Measurements from ENCODE around the gene PDZD2. TPM values are rescaled to one million over a fixed set of nuclear protein-coding genes. Genes with fewer than 3 reads are reported as not detected.
"Not testable (repeated sequence)": the region's sequence is repeated elsewhere in the genome, so short reads cannot be mapped to it uniquely, and the experiment has no call there.

Gene PDZD2
- total RNA-seq, 1 donor from 2014 or later: not detected

DNA sequence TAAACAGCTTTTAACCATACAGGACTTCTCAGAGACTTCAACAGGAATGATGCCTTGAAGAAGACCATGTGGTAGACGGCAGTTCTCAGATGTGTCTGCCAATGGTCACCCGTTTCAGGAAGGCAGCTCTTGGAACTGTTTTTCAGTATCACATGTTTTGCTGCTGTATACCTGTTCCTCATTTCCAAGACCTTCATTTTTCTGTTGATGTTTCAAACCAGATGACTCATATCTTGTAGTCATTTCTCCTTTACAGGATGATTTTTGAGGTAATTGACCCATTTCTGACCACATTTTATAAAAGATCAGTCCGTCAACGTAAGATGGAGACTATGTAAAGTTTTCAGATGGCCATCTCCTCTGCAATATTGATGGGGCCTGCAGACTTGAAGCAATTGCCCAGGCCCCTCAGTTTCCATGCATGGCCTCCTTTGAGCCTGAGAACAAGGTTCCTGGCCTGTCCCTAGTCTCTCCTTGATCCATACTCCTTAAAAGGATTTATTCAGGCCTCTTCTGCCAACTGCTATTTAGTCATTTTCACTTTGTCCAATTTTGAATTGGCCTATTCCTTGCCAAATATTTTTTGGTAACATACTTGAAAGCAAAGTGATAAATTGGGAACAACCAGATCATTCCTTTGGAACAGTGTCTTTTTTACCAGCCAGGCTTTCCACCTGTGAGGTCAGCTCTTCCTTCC, 128.6 kb downstream of the PDZD2 start:
- no peaks in the 10 kb centered on the region for H3K4me1 Mint-ChIP-seq

DNA sequence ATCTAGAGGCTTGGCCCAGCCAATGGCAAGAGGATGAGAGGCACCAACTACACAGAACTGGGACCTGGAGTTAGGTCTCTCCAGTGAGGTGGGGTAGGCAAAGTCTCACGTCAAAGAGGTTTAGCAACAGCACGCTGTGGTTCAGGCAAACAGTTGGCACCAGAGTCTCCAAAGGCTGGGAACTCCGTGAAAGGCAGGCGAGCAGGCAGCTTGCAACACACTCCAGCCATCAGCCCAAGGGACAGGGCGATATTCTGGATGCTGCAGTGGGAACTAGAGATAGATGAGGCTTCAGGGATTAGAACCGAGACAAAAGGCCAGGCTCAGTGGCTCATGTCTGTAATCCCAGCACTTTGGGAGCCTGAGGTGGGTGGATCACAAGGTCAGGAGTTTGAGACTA, 129.1 kb downstream of the PDZD2 start:
- no peak for DNase-seq
- no peaks in the 10 kb centered on the region for H3K36me3 Mint-ChIP-seq (ENCODE audit: low read depth)
- intact Hi-C loops (cut with micrococcal nuclease): no loop called here
- no peak overlapping the region for H3K4me3 Mint-ChIP-seq
- no peaks in the 10 kb centered on the region for H3K27me3 Mint-ChIP-seq
- no peaks in the 10 kb centered on the region for H3K4me1 Mint-ChIP-seq
- H3K9me3 Mint-ChIP-seq: no peaks in the 10 kb centered on the region
- no peak overlapping the region for H3K27ac Mint-ChIP-seq

More for the DNA sequence above, 128.6 kb downstream of the PDZD2 start:
- no peaks in the 10 kb centered on the region for H3K36me3 Mint-ChIP-seq (ENCODE audit: low read depth)
- H3K27ac Mint-ChIP-seq: no peak overlapping the region
- H3K27me3 Mint-ChIP-seq: no peaks in the 10 kb centered on the region
- H3K4me3 Mint-ChIP-seq: no peak overlapping the region
- no peak for DNase-seq
- no peaks in the 10 kb centered on the region for H3K9me3 Mint-ChIP-seq
- intact Hi-C loops (cut with micrococcal nuclease): no loop called here

DNA sequence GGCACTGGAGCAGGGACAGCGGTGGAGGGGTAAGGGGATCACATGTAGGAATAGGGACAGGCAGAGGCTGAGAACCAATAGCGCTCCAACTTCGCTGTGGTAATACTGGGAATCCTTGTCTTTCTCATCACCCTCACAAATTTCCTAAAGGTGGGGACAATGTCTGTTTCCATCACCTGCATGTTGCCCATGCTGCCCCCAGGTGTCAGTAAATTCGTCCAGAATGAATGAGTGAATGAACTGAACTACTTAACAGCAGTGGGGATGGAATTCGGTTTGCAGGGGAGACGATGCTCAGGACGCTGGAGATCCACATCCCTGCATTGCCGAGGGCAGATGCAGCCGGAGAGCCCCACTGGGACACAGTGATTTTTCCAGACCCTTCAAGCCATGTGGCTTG, 129.9 kb downstream of the PDZD2 start:
- Mint-ChIP-seq H3K9me3 (no peaks in the 10 kb centered on the region), H3K27me3 (no peaks in the 10 kb centered on the region), H3K27ac (no peak overlapping the region), H3K4me1 (no peaks in the 10 kb centered on the region), H3K36me3 (ENCODE audit: low read depth) (no peaks in the 10 kb centered on the region), H3K4me3 (no peak overlapping the region)
- DNase-seq: no peak
- intact Hi-C loops (cut with micrococcal nuclease): no loop called here

DNA sequence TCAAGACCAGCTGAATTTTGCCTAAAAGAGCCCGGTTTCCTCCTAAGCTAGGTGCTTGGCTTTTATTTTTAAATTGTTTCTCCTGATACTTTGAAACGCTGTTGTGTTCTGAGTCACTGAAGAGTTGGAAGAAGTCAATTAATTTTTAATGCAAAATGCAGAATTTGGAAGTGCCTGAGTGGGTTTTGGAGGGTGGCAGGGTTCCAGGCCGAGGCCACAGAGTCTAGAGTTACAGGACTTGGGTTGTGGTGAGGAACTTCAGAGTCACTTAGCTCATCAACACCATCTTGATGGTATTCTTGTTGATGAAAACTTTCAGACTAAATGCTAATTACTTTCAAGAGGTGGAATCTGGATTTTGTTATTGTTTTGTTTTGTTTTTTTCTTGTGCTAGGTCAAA, 130.6 kb downstream of the PDZD2 start:
- Mint-ChIP-seq H3K9me3 (no peaks in the 10 kb centered on the region), H3K36me3 (ENCODE audit: low read depth) (no peaks in the 10 kb centered on the region), H3K27ac (no peak overlapping the region), H3K27me3 (no peaks in the 10 kb centered on the region), H3K4me3 (no peak overlapping the region), H3K4me1 (no peaks in the 10 kb centered on the region)
- intact Hi-C loops (cut with micrococcal nuclease): no loop called here
- DNase-seq: no peak

DNA sequence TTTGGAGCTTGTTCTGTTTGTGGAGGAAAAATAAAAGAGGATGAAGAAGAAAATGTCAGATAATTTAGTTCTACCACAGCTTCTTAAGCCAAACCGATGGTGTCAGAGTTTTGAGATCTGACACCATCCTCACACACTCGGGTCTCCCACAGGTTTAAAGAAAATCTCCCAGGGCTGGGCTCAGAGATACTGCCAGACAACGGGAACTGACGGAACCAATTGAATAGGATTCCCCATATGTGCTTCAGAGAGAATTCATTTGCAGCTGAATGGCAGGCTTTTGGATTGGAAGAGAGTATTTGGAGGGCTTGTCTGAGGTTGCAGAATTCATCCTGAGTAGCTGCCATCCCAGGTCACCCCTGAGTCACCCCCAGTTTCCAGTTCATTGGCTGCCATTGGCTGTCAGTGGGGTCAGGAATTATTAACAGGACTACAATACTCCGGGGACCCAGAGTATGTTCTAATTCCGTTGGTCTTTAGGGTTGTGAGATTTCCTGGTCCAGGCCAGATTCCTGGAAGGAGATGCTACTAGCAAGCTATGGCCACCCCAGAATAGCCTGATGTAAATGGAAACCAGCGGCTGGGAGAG, 131.3 kb downstream of the PDZD2 start:
- intact Hi-C loops (cut with micrococcal nuclease): no loop called here
- H3K4me3 Mint-ChIP-seq: no peak overlapping the region
- H3K9me3 Mint-ChIP-seq: no peaks in the 10 kb centered on the region
- H3K27ac Mint-ChIP-seq: no peak overlapping the region
- DNase-seq: no peak
- no peaks in the 10 kb centered on the region for H3K4me1 Mint-ChIP-seq
- H3K27me3 Mint-ChIP-seq: no peaks in the 10 kb centered on the region
- no peaks in the 10 kb centered on the region for H3K36me3 Mint-ChIP-seq (ENCODE audit: low read depth)

DNA sequence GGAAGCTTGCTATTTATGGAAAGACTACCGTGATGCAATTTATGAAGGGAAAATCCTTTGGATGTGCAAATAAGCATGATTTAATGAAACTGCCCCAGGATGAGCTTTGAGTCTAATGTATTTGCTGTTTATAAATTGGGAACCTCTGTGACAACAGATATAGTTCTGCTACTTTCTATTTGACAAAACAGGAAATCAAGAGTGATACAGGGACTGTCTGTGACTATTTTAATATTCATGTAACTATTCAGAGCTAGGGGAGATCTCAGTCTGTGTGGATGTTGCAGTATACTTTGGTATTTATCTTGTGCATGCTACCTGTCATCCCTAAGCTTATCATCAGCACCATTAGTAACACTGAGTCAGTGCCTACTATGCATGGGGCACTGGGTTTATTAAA, 132.1 kb downstream of the PDZD2 start:
- intact Hi-C loops (cut with micrococcal nuclease): no loop called here
- H3K9me3 Mint-ChIP-seq: no peaks in the 10 kb centered on the region
- no peak for DNase-seq
- H3K36me3 Mint-ChIP-seq (ENCODE audit: low read depth): no peaks in the 10 kb centered on the region
- H3K27me3 Mint-ChIP-seq: no peaks in the 10 kb centered on the region
- no peak overlapping the region for H3K4me3 Mint-ChIP-seq
- H3K4me1 Mint-ChIP-seq: no peaks in the 10 kb centered on the region
- no peak overlapping the region for H3K27ac Mint-ChIP-seq

DNA sequence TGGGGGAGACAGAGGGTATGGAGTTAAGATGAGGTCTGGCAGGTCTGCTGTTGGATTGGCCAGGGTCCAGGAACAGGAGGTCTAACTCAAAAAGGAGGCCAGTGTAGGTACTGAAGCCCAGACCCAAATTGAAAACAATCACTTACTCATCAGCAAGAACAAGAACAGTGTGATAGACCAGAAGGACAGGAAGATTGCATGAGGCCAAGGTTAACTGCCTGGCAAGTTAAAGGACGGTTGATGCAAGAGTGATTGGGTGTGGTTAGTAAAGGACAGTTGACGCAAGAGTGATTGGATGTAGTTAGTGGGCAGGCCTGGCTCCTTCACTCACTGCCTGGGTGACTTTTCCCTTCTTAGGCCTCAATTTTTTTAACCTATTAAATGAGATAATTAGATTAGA, 132.6 kb downstream of the PDZD2 start:
- intact Hi-C loops (cut with micrococcal nuclease): no loop called here
- Mint-ChIP-seq H3K4me1 (no peaks in the 10 kb centered on the region), H3K27me3 (no peaks in the 10 kb centered on the region)

DNA sequence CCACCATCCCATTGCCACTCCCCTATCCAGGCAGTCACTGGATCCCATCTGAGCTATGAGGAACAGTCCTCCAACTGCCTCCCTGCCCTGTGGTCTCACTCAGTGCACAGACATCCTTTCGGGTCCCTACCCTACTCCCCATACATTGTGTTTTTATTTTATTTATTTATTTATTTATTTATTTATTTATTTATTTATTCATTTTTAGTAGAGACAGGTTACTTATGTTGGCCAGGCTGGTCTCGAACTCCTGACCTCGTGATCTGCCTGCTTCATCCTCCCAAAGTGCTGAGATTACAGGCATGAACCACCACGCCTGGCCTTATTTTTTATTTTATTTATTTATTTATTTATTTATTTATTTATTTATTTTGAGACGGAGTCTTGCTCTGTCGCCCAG, 137.4 kb downstream of the PDZD2 start:
- H3K4me3 Mint-ChIP-seq; intact Hi-C loops (cut with micrococcal nuclease); DNase-seq; H3K36me3 Mint-ChIP-seq (ENCODE audit: low read depth); H3K9me3 Mint-ChIP-seq; H3K27me3 Mint-ChIP-seq; H3K4me1 Mint-ChIP-seq; H3K27ac Mint-ChIP-seq: not testable (repeated sequence)

More for the DNA sequence above, 132.6 kb downstream of the PDZD2 start:
- Mint-ChIP-seq H3K9me3 (no peaks in the 10 kb centered on the region), H3K4me3 (no peak overlapping the region), H3K27ac (no peak overlapping the region), H3K36me3 (ENCODE audit: low read depth) (no peaks in the 10 kb centered on the region)
- no peak for DNase-seq

DNA sequence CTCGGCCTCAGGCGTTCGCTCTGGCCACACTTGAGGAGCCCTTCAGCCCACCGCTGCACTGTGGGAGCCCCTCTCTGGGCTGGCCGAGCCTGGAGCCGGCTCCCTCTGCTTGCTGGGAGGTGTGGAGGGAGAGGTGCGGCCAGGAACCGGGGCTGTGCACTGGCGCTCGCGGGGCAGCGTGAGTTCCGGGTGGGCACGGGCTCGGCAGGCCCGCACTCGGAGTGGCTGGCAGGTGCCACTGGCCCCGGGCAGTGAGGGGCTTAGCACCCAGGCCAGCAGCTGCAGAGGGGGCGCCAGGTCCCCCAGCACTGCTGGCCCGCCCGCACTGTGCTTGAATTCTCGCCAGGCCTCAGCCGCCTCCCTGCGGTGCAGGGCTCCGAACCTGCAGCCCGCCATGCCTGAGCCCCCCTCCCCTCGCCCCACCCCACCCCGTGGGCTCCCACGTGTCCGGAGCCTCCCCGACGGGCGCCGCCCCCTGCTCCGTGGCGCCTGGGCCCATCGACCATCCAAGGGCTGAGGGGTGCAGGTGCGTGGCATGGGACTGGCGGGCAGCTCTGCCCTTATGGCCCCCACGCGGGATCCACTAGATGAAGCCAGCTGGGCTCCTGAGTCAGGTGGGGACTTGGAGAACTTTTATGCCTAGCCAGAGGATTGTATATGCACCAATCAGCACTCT, 138.2 kb downstream of the PDZD2 start:
- Mint-ChIP-seq H3K27me3 (no peaks in the 10 kb centered on the region), H3K4me3 (no peak overlapping the region), H3K27ac (no peak overlapping the region), H3K36me3 (ENCODE audit: low read depth) (no peaks in the 10 kb centered on the region), H3K9me3 (no peaks in the 10 kb centered on the region), H3K4me1 (no peaks in the 10 kb centered on the region)
- intact Hi-C loops (cut with micrococcal nuclease): no loop called here
- no peak for DNase-seq

DNA sequence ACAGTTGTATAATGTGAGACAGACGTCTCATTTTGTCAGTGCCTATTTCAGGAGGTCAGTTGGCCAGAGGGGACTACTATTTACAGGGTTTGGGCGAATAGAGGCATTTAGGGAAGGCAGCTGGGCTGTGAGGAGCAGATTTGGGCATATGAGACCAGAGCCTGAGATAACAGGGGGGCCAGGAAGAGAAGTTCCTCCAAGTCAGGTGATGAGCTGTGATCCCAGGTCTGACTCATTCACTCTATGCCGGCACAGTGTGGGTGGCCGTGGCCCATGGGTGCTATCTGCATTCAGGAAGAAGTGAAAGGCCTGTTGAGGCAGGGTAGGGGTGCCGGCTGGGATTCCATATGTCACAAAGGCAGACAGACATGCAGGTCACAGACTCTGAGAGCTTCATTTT, 142.8 kb downstream of the PDZD2 start:
- Mint-ChIP-seq H3K9me3 (no peaks in the 10 kb centered on the region), H3K27me3 (no peaks in the 10 kb centered on the region), H3K4me1 (no peaks in the 10 kb centered on the region), H3K4me3 (no peak overlapping the region), H3K27ac (no peak overlapping the region), H3K36me3 (ENCODE audit: low read depth) (no peaks in the 10 kb centered on the region)
- no peak for DNase-seq
- intact Hi-C loops (cut with micrococcal nuclease): no loop called here

DNA sequence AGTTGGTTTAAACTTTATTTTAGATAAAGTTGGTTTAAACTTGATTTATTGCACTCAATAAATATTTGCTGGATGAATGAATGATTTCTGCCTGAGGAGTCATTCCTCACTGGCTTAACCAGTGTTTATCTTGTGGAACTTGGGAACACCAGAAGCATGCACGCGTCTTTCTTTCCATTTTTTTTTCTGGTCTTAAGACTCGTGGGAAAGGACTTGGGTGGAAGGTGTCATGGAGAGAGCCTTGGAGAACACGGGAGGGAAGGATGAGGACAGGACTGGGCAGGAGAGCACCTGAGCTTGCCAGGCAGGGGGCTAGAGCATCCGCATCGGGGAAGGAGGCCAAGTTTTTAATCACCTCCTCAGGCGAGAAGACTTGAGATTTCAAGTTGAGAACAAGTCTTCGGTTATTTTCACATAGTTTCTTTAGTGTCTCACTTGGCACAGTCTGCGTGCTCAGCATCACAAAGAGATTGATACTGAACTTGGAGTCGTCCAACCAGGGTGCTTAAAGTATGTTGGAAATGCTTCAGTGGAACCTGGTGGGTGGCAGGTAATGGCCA, 144.2 kb downstream of the PDZD2 start:
- H3K36me3 Mint-ChIP-seq (ENCODE audit: low read depth): no peaks in the 10 kb centered on the region
- H3K27me3 Mint-ChIP-seq: no peaks in the 10 kb centered on the region
- intact Hi-C loops (cut with micrococcal nuclease): no loop called here
- no peak overlapping the region for H3K4me3 Mint-ChIP-seq
- no peaks in the 10 kb centered on the region for H3K4me1 Mint-ChIP-seq
- no peaks in the 10 kb centered on the region for H3K9me3 Mint-ChIP-seq
- no peak overlapping the region for H3K27ac Mint-ChIP-seq
- no peak for DNase-seq

DNA sequence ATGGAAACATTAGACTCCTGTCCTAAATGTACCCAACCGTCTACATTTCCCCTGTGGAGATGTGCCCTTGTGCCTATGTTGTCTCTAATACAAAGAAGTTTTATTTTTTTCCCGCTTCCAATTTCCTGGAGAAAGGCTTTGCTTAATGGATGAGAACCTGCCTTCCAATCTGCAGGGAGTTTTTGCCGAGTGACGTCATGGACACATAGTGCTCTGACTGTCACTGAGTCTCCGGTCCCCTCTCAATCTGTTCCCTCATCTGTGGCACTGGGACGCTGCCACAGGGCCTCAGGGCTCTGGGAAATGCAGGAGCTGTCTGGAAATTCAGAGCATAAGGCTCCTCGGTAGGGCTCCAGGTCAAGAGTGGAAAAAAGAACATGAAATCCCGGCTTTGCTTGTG, 144.8 kb downstream of the PDZD2 start:
- Mint-ChIP-seq H3K4me1 (no peaks in the 10 kb centered on the region), H3K27ac (no peak overlapping the region), H3K9me3 (no peaks in the 10 kb centered on the region), H3K4me3 (no peak overlapping the region), H3K27me3 (no peaks in the 10 kb centered on the region), H3K36me3 (ENCODE audit: low read depth) (no peaks in the 10 kb centered on the region)
- intact Hi-C loops (cut with micrococcal nuclease): no loop called here
- no peak for DNase-seq

DNA sequence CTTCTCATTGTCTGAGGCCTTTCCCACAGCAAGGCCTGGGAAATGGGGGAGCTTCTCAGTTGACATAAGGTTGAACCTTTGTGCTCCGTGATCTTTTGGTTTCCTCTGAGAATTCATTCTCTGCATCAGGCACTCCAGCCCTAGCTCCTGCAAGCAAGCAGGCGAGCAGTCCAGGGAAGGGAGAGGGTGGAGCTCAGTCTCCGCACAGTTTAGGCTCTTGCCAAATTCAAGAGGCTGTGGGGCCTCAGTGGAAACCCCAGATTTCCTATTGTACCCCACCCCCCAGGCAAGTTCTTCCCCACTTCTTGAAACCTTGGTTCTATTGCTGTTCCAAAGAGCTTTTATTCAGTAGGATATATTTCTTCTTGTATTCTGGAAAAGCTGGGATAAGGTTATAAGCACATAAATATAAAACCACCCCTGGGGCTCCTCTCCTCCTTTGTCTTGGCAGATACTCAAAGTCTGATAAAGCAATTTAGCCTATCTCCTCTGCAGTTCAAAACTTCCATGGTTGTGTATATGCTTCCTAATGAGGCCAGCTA, 147.2 kb downstream of the PDZD2 start:
- Mint-ChIP-seq H3K9me3 (no peaks in the 10 kb centered on the region), H3K27ac (no peak overlapping the region), H3K36me3 (ENCODE audit: low read depth) (no peaks in the 10 kb centered on the region), H3K27me3 (no peaks in the 10 kb centered on the region), H3K4me1 (no peaks in the 10 kb centered on the region), H3K4me3 (no peak overlapping the region)
- intact Hi-C loops (cut with micrococcal nuclease): no loop called here
- DNase-seq: no peak

DNA sequence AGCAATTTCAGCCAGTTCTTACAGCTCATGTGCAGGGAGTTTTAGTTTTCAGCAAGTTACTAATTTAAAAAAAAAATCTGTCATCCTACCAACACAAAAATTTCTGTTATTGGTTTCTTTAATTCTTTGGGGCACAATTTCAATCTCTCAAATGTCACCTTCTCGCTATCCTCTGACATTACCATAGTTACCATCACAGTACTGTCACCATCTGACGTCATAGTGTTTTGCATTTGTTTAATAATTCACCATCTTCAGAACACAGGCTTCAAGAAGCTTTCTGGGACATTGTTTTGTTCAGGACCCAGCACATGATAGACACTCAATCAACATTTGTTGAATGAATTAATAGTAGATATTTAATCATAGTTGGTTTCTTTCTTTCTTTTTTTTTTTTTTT, 155.1 kb downstream of the PDZD2 start:
- no peak overlapping the region for H3K27ac Mint-ChIP-seq
- intact Hi-C loops (cut with micrococcal nuclease): no loop called here
- H3K27me3 Mint-ChIP-seq: no peaks in the 10 kb centered on the region
- DNase-seq: no peak
- no peak overlapping the region for H3K4me3 Mint-ChIP-seq
- no peaks in the 10 kb centered on the region for H3K9me3 Mint-ChIP-seq
- no peaks in the 10 kb centered on the region for H3K36me3 Mint-ChIP-seq (ENCODE audit: low read depth)
- no peaks in the 10 kb centered on the region for H3K4me1 Mint-ChIP-seq

Data from activated CD4-positive, alpha-beta T cell treated with anti-CD3 and anti-CD28 coated beads, Interleukin-2, amount 10 ng/mL, durations not matched to agents 24 days and 14 days (primary cell).